ELR (cell line): ENCODE results near the gene IZUMO1.
A peak's percentile ranks its signal among the peaks of the same experiment; 100 is the strongest.
"Not testable (repeated sequence)": the region's sequence is repeated elsewhere in the genome, so short reads cannot be mapped to it uniquely, and the experiment has no call there.

Source experiments
- DNase-seq: peaks from one replicate; pipeline ENCODE4 v3.0.0-alpha.2; 2015; ENCODE audit warnings: low read depth

The IZUMO1 gene

DNA sequence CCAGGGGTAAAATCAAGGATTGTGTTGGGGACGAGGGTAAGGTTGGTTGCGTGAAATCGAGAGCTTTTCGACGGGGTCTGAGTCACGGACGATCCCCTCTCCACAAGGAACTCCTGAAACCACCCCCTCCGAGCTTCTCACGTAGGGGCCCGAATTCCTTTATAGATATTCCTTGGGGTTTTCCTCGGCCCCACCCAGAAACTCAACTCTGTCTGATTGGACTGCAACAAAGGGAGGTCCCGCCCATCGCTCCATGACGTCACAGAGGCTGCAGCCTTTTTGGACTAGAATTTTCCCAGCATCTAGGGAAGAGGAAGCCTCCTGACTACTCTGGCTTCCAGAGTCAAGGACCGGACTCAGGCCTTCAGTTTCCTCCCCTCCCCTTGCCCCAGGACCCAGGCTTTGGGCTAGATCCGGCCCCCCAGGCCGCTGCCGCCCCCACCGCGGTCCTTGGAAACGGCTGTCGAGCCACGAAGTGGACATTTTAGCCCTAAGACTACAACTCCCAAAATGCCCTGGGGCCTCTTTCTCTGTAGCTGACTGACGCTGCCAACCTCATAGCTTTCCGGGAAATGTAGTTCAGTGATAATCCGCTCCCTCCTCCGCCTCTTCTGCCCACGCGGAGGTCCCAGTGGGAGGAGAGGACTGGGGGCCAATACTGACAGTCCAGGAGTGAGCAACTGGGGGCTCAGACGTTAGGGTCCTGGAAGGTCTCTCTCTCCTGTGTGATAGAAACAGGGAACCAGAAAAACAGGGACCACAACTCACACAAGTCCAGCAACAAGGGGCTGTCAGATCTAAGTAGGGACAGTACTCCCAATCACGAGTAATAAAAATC, at the start of gene IZUMO1:
TSS of gene IZUMO1 (minus strand) at position 172 of the 838 bp plus-strand sequence. CDS start 1,050 bp downstream, outside the sequence.
- DNase-seq = peak; percentile 95

DNA sequence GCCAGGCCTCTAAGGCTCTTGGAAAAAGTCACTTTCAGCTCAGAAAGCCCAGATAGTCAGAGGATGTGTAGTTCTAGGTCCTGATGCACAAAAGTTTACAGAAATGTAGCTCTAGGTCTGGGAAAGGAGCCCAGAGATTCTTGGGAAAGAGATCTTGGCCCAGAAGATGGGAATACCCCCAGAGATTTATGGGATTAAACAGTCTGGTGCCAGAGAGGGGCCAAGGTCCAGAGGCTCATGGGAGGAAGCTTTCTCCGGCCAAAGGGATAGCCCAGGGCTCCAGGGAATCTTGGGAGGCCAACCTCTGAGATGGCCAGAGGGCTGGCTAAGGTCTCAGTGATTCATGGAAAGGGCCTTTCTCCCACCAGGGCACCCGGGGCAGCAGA, 49.0 kb upstream of the IZUMO1 start:
- peak; percentile 29 for DNase-seq

DNA sequence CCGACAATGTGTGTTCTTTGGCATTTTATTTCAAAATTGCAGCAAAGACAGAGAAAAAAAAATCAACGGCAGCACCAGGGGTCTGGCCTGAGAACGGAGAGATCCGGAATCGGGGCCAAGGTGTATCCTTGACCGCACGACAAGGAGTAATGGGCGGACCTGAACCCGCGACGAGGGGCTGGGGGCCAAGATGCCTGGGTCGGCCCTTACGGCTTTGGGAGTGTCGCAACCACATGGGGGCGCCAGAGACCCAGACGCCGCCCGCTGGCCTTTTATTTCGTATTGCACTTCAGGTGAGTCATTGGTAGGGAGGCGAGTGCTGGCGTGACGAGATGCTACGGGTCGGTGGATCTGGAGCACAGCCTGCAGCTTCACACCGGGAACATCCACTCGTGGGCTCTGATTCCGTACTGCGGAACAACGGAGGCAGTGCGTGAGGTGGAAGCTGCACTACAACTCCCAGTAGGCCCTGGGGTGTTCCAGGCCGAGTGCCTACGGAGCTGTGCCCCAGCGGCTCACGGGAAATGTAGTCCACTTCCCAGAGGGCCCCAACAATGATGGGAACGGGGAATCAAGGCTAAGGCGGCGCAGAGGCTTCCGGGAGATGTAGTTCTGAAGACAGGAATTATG, 48.5 kb upstream of the IZUMO1 start:
- DNase-seq = peak; percentile 93

DNA sequence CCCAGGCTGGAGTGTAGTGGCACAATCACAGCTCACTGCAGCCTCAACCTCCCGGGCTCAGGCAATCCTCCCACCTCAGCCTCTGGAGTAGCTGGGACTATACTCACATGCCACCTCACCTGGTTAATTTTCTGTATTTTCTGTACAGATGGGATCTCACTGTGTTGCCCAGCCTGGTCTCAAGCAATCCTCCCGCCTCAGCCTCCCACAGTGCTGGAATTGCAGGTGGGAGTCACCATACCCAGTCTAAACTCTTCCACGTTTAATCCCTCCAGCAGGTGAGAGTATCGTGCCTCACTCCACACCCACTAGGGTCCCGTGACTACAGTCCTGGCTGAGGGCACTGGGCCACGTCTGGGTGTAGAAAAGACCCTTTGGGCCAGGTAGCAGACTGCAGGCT, 47.6 kb upstream of the IZUMO1 start:
- no peak for DNase-seq

DNA sequence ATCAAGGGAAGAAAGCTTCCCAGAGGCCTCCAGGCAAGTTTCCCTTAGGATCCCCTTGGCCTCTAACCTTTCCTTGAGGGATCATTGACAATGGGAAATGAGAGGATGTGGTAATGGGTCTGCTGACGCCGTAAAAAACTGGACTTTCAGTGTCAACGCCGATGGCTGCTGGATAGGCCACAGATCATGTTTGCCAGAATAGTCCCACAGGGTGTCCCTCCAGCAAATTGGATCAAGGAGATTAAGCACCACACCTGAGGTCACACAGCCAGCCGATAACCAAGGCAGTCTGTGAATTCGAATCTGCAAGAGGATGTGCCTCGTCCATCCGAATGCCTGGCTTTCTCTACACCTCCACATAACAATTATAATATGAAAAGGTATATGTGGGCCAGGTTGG, 46.6 kb upstream of the IZUMO1 start:
- DNase-seq = no peak

DNA sequence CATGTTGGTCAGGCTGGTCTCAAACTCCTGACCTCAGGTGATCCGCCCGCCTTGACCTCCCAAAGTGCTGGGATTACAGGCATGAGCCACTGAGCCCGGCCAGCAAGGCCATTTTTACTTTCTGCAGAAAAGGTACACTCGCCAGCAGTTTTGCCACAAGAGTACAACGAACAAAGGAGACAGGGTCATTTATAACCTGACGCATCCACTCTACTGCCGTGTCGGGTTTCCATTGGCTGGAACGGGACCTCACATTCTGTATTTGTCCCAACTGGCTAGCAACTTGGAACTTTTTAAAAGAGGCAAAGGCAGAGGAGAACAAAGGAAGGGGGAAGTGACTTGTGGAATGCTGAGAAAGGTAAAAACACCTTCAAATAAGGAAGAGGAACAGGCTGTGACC, 40.6 kb upstream of the IZUMO1 start:
- DNase-seq = not testable (repeated sequence)

DNA sequence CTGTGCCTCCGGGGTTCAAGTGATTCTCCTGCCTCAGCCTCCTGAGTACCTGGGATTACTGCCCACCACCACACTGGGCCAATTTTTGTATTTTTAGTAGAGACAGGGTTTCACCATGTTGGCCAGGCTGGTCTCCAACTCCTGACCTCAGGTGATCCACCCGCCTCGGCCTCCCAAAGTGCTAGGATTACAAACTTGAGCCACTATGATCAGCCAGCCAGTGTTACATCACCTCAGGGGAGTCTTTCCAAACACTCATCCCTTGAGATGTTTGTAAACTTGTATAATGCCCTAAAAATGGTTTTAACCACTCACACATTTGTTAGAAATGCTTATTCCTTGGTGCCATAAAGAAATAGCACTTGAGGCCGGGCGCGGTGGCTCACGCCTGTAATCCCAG, 39.7 kb upstream of the IZUMO1 start:
- not testable (repeated sequence) for DNase-seq

DNA sequence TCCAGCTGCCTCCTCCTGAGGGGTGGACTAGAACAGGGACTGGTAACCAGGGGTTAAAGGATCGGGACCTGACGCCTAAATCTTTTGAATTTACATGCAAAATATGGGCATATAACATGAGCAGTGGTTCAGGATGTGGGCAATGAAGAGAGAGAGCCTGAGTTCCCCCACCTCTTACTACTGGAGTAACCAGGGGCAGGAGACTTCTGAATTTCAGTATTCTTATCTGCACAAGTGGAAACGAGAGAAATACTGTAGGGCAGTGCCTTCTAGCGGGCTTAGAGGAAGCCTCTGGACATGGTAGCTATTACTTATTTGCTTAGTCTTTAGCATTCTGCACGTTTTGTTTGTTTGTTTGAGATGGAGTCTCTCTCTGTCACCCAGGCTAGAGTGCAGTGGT, 37.8 kb upstream of the IZUMO1 start:
- DNase-seq = peak; percentile 37

DNA sequence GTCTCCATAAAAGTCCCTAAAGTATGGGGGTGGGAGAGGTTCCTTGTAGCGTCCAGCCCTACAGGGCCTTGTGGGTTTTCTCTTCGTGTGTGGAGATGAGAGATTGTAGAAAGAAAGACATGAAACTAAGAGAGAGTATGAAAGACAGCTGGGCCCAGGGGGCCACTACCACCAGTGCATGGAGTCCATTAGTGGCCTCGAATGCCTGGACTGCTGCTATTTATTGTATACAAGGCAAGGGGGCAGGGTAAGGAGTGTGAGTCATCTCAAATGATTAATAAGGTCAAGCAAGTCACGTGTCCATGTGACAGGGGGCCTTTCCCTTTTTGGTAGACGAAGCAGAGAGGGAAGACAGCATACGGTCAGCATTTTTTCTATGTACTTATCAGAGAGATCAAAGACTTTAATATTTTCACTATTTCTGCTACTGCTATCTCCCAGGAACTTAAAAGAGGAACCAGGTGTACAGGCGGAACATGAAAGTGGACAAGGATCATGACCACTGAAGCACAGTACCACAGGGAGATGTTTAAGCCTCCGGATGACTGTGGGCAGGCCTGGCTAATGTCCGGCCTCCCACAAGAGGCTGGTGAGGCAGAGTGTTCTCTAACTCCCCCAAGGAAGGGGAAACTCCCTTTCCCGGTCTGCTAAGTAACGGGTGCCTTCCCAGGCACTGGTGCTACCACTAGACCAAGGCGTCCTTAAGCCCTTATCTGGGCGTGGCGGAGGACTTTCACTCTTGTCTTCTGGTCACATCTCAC, 34.1 kb upstream of the IZUMO1 start:
- peak; percentile 76 for DNase-seq

DNA sequence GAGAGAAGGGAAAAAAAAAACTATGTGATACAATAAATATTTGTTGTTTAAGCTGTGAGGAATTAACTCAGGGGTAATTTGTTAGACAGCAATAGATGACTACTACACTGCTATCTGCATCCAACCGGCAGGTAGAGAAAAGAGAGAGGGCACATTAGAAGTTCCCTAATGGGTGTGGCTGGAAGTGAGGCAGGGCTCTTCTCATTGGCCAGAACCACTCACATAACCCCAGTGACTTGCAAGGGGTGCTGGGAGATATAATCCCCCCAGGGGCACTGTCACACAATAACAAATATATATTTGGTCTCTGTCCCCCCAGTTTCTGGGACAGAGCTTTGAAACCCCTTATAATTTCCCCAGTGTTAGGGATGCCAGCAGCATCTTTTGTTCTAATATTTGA, 32.9 kb upstream of the IZUMO1 start:
- DNase-seq = no peak

DNA sequence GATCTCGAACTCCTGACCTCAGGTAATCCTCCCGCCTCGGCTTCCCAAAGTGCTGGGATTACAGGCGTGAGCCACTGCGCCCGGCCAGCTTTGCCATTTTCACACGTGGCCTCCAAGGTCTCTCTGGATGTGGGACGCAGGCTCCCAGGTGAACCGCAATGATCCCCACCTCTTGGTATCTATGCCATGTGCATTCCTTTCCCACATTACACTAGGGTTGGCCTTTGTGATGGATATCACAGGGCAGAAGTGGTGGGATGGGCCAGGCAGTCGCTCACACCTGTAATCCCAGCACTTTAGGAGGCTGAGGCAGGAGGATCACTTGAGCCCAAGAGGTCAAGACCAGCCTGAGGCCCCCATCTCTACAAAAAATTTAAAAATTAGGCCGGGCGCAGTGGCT, 31.0 kb upstream of the IZUMO1 start:
- no peak for DNase-seq

DNA sequence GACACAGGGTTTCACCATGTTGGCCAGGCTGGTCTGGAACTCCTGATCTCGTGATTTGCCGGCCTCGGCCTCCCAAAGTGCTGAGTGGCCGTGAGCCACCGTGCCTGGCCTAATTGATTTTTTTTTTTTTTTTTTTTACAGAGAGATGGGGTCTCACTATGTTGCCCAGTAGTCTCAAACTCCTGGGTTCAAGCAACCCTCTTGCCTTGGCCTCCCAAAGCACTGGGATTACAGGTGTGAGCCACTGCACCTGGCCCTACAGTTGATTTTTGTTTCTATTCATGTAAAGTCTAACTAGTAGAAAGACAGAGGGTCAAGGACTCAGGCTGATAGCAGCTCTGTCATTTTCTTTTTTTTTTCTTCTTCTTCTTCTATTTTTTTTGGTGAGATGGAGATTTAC, 30.4 kb upstream of the IZUMO1 start:
- no peak for DNase-seq

DNA sequence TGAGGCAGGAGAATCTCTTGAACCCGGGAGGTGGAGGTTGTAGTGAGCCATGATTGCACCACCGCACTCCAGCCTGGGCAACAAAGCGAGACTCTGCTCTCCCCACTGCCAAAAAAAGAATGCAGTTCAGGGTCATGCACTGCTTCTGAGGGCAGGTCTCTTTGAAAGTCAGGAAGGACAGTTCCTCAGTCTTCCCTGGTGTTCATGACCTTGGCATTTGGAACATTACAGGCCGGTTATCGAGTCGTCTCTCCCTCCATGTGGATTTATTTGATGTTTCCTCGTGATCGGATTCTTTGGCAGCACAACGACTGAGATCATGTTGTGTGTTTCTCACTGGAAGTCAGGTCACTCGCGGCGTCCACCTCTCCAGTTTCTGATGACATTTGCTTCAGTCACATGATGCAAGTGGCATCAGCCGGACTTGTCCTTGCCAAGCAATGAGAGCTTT, 25.8 kb upstream of the IZUMO1 start:
- no peak for DNase-seq

DNA sequence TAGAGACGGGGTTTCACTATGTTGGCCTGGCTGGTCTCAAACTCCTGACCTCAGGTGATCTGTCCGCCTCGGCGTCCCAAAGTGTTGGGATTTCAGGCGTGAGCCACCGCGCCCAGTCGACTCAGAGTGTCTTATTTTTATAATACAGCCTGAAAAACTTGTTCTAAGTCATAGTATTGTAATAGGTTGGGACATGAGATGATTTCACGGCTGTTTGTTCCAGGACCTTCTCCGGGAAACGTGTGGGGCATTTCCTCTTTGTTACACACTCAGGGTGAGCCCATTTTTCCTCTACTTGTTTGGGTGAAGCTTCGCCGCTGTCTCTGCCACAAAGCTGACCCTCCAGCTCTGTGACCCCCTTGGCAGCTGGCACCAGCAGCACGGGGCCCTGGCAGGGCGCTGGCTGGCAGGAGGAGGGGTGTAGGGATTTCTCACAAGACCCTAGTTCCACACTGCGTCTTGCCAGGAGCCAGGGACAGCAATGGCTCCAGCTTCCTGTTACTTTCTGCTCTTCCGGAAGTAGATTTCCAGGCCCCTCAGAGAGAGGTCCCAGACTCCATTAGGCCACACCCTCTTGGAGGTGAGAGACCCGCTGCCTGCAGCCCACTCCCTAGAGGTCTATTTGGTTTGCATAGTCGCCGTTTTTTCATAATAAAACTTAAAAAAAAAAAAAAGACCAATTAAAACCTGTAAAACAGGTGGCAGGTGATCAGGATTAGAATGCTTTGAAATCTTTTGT, 24.2 kb upstream of the IZUMO1 start:
- DNase-seq = no peak

DNA sequence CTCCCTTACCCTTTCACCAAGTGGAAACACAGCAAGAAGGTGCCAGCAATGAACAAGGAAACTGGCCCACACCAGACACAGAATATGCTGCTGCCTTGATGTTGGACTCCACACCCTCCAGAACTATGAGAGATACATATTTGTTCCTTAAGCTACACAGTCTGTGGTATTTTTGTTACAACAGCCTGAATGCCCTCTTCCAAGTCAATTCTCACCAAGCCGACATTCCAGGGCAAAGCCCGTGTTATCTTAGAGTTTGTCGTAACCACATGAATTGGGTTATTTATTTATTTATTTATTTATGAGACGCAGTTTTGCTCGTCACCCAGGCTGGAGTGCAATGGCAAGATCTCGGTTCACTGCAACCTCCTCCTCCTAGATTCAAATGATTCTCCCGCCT, 23.6 kb upstream of the IZUMO1 start:
- DNase-seq = peak; percentile 68

DNA sequence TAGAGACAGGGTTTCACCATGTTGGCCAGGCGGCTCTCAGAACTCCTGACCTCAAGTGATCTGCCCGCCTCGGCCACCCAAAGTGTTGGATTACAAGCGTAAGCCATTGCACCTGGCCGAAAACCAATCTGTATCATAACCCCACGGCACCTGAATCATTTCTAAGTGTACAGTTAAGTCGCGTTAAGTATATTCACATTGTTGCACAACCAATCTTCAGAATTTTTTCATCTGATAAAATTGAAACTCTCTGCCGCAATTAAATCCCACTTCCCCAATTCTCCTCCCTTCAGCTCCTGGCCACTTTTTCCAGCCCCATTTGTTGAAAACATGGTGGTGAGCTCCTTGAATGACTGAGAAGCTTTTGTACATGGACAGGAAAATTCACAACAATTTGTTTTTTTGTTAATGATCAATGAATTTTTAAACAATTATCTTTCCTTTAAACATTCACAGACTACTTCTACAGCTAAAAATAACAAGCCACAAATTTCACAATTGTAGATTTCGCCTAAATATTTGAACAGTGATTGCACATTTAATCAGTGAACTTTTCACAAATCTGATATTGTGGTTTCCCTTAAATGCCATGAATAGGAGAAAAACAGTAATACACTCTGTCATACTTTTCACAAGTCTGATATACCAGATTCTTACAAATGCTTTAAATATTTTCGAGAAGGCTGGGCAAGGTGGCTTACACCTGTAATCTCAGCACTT, 22.4 kb upstream of the IZUMO1 start:
- DNase-seq = no peak

DNA sequence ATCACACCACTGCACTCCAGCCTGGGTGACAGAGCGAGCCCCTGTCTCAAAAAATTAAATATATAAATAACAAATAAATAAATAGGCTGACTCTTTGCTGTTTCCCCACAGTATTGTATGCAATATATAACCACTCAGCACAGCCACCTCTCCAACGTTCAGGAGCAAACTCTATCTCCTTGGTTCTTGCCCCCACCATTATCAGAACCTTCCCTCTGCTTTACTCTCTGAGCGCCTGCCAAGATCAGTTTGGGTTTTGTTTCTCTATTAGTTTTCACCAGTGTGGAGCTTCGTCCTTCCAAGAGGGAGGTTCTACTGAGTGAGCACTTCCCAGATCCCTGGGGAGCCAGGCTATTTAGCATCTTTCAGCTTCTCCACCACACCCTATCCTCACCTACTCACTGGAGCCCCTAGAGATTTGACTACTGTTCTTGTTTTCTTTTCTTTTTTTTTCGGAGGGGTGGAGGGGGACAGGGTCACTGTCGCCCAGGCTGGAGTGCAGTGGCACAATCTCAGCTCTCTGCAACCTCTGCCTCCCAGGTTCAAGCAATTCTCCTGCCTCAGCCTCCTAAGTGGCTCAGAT, 21.6 kb upstream of the IZUMO1 start:
- not testable (repeated sequence) for DNase-seq

DNA sequence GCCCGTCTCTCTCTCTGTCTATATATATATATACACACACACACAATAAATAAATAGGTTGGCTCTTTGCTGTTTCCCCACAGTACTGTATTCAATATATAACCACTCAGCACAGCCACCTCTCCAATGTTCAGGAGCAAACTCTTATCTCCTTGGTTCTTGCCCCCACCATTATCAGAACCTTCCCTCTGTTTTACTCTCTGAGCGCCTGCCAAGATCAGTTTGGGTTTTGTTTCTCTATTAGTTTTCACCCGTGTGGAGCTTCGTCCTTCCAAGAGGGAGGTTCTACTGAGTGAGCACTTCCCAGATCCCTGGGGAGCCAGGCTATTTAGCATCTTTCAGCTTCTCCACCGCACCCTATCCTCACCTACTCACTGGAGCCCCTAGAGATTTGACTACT, 19.1 kb upstream of the IZUMO1 start:
- not testable (repeated sequence) for DNase-seq

DNA sequence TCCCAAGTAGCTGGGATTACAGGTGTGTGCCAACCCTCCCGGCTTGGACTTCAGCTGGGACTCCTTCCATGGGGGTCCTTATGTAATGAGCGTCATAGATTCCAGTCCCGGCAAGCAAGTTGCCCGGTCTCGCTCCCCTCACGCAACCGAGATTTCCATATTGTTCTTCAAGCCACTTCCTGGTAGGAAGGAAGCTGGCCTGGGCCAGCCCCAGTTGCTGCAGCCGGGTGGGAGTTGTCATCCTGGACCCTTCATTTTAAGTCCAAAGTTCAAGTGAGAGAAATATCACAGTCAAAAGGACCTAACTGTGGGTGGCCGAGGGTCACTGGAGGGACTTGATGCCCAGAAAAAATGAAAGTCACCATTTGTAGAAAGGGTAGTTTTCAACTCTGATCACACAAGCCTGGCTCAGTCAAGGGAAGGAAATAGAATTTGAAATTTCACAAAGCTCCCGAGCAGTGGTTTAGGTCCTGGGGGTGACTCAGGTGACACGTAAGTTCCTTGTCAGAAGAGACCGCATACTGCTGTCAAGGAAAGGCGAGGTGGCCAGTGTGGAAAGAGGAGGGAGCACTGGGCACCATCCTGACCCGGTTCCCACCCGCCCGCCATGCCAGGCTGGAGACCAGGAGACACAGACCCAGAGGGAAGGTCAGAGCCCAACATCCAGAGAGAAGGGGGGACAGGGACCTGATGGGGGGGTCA, 13.9 kb upstream of the IZUMO1 start:
- DNase-seq = peak; percentile 76

DNA sequence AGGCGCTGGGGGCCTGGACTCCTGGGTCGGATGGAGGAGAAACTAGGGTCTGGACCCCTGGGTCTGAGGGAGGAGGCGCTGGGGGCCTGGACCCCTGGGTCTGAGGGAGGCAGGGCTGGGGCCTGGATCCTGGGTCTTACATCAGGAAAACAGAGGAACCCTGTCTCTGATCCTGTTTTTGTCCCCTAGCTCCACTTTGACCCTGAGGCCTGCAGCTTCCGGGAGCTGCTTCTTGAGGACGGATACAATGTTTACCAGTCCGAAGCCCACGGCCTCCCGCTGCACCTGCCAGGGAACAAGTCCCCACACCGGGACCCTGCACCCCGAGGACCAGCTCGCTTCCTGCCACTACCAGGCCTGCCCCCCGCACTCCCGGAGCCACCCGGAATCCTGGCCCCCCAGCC, 11.0 kb upstream of the IZUMO1 start:
- no peak for DNase-seq
